GM12878 (cell line): Measurements from ENCODE around the gene ANKRD55. TPM values are rescaled to one million over a fixed set of nuclear protein-coding genes. Genes with fewer than 3 reads are reported as not detected.
A peak's percentile ranks its signal among the peaks of the same experiment; 100 is the strongest.

ENCODE experiments used
- ATAC-seq: fragments of 200-7000 bp; cut with Tn5 transposase; 3 replicates; pipeline ENCODE4 v1.9.1; 2020; ENCODE audit warnings: mild to moderate bottlenecking, moderate library complexity
- BruUV-seq: library from RNA; stranded (reverse); fragments of 400-500 nt; replicated peaks from 2 replicates; lab custom pipeline; 2021; lab: Mats Ljungman, UMichigan
- CTCF ChIA-PET: fragments of 300-600 bp; sonication (Branson Sonifier 250); formaldehyde crosslinking; extraction: SDS; loops from one replicate; lab custom pipeline; 2021; ENCODE audit warnings: inconsistent platforms; lab: Yijun Ruan, JAX
- POLR2A ChIA-PET: fragments of 350-600 bp; formaldehyde crosslinking; extraction: SDS; loops from one replicate; lab custom pipeline; 2021; ENCODE audit warnings: inconsistent platforms; lab: Charles Lee
- RAD21 ChIA-PET: fragments of 300-600 bp; sonication (Branson Sonifier 250); formaldehyde crosslinking; loops from one replicate; lab custom pipeline; 2023; ENCODE audit warnings: antibody characterized with exemption; ENCODE audit not compliant: unreplicated experiment; lab: Charles Lee
- SMC1A ChIA-PET: fragments of 300-600 bp; sonication (Branson Sonifier 250); formaldehyde crosslinking; loops from one replicate; lab custom pipeline; 2023; ENCODE audit not compliant: unreplicated experiment, uncharacterized antibody; lab: Charles Lee
- DNase-seq: peaks from one replicate; pipeline ENCODE4 v3.0.0-alpha.2; 2011; ENCODE audit warnings: low read depth, low spot score
- FAIRE-seq: peaks from 3 replicates; lab custom pipeline; 2011; peaks lifted over from hg19 to GRCh38; lab: Jason Lieb, UNC
- H2AFZ ChIP-seq: 2 replicates; pipeline ENCODE4 v1.6.0; 2011; ENCODE audit warnings: low read depth, low read length, control low read depth; ENCODE audit not compliant: control insufficient read depth
- H3K27ac ChIP-seq: 2 replicates; pipeline ENCODE4 v1.5.1; 2011; ENCODE audit warnings: control low read depth; ENCODE audit not compliant: control insufficient read depth, insufficient read depth
- H3K27me3 ChIP-seq, 2 experiments: replicated peaks in 1 of 2; 2 replicates each; pipeline versions ENCODE4 v1.6.0 to v1.6.1; 2011; ENCODE audit warnings: low read length in 1 of 2; ENCODE audit not compliant: control insufficient read depth in 2 of 2, insufficient read depth in 2 of 2
- H3K36me3 ChIP-seq, 2 experiments: 2 replicates each; pipeline ENCODE4 v1.5.1; 2011; ENCODE audit warnings: low read length in 1 of 2; ENCODE audit not compliant: control insufficient read depth in 2 of 2, insufficient read depth in 2 of 2
- H3K4me1 ChIP-seq: 2 replicates; pipeline ENCODE4 v1.6.1; 2011; ENCODE audit warnings: mild to moderate bottlenecking, low read length, moderate library complexity, mixed read lengths; ENCODE audit not compliant: control insufficient read depth, insufficient read depth
- H3K4me2 ChIP-seq: 2 replicates; pipeline ENCODE4 v1.6.0; 2011; ENCODE audit warnings: control low read depth; ENCODE audit not compliant: control insufficient read depth, insufficient read depth
- H3K4me3 ChIP-seq: fragments of 200-600 bp; sonication (generic); 2 replicates; pipeline ENCODE4 v1.5.1; 2016
- H3K79me2 ChIP-seq: 2 replicates; pipeline ENCODE4 v1.6.0; 2011; ENCODE audit warnings: low read length; ENCODE audit not compliant: control insufficient read depth, insufficient read depth
- H3K9ac ChIP-seq: 2 replicates; pipeline ENCODE4 v1.8.0; 2011; ENCODE audit warnings: low read length, control low read depth, mixed read lengths; ENCODE audit not compliant: control insufficient read depth, insufficient read depth
- H3K9me3 ChIP-seq: replicated peaks from 3 replicates; pipeline ENCODE4 v1.5.1; 2011; ENCODE audit warnings: mild to moderate bottlenecking, low read length; ENCODE audit not compliant: control insufficient read depth, insufficient read depth
- H4K20me1 ChIP-seq: 2 replicates; pipeline ENCODE4 v1.6.0; 2011; ENCODE audit not compliant: control insufficient read depth, insufficient read depth
- RAD21 ChIP-seq: IDR thresholded peaks from 2 replicates; pipeline ENCODE4 v1.6.1; 2011; ENCODE audit warnings: mild to moderate bottlenecking, low read depth, low read length, moderate library complexity; ENCODE audit not compliant: insufficient read depth
- RFX5 ChIP-seq: IDR thresholded peaks from 2 replicates; pipeline ENCODE4 v1.6.1; 2011; ENCODE audit warnings: low read depth, low read length, improper control_type of control experiment
- SMC3 ChIP-seq: IDR thresholded peaks from 2 replicates; pipeline ENCODE4 v1.6.1; 2011; ENCODE audit warnings: low read length, improper control_type of control experiment, borderline replicate concordance
- WGBS: methylation state at CpG from one replicate; pipeline ENCODE4 v1.1.6; 2016; ENCODE audit warnings: low lambda C conversion rate; ENCODE audit not compliant: insufficient replicate concordance, insufficient coverage; ENCODE audit errors: missing lambda C conversion rate; 5-methylcytosine and 5-hydroxymethylcytosine counted together
- in situ Hi-C: fragments of 300-500 bp; cut with MboI; formaldehyde crosslinking; loops from 9 replicates; pipeline ENCODE4 v1.14.3; 2018; ENCODE audit warnings: mixed read lengths
- intact Hi-C: fragments of 100-400 bp; cut with micrococcal nuclease; formaldehyde crosslinking; loops from one replicate; pipeline ENCODE4 v1.14.2; 2022; ENCODE audit not compliant: unreplicated experiment
- polyA plus RNA-seq, 11 experiments: library from polyadenylated mRNA; depleted of rRNA in 4 of 11; unstranded in 6 of 11; stranded (reverse) in 5 of 11; fragments of >200 nt; fragmentation: Nextera tagmentation in 4 of 11; fragmentation: Illumina TruSeq in 1 of 11; extraction: Ambion mirVana in 4 of 11; extraction: Trizol in 1 of 11; gene quantifications; 1 replicate in 1 of 11; 2 replicates in 10 of 11; pipeline versions ENCODE4 v1.2.1 to v1.2.3, GENCODE V29; 2011 to 2016; ENCODE audit warnings: inconsistent platforms in 2 of 11, missing spikeins in 2 of 11, low read depth in 1 of 11
- total RNA-seq, 4 experiments: library from RNA; depleted of rRNA in 3 of 4; stranded (reverse); fragments of >200 nt in 3 of 4; fragmentation: Illumina TruSeq in 1 of 4; extraction: Trizol in 1 of 4; gene quantifications; 2 replicates each; pipeline versions ENCODE4 v1.2.1 to v1.2.3, GENCODE V29; 2013 to 2021
- TF ChIP-seq, protein P1 (sequence below): fragments of 450-650 bp; IDR thresholded peaks from 2 replicates; pipeline ENCODE4 v1.6.1; 2016; ENCODE audit warnings: mild to moderate bottlenecking
- TF ChIP-seq, protein P2 (sequence below): fragments of 450-650 bp; IDR thresholded peaks from 2 replicates; pipeline ENCODE4 v1.6.1; 2016; ENCODE audit warnings: mild to moderate bottlenecking
- TF ChIP-seq, protein P3 (sequence below): IDR thresholded peaks from 2 replicates; pipeline ENCODE4 v1.6.1; 2012; ENCODE audit warnings: improper control_type of control experiment, low read depth, low read length; ENCODE audit not compliant: insufficient replicate concordance
- TF ChIP-seq, protein P4 (sequence below), 3 experiments: IDR thresholded peaks in 2 of 3; conservative IDR thresholded peaks in 1 of 3; 2 replicates each; pipeline ENCODE4 v1.5.1; 2011; ENCODE audit warnings: low read depth in 3 of 3, low read length in 3 of 3, mild to moderate bottlenecking in 3 of 3, control low read depth in 2 of 3, moderate library complexity in 2 of 3, inconsistent platforms in 1 of 3, mixed read lengths in 1 of 3; ENCODE audit not compliant: control insufficient read depth in 2 of 3, insufficient read depth in 1 of 3; ENCODE audit errors: extremely low read depth in 1 of 3

The ANKRD55 gene
- total and polyA plus RNA-seq, 10 of the 15 experiments (the other 5 are each of a cell fraction or from before 2014, with no cell fraction given), result 0.04 TPM; not detected in 9

DNA sequence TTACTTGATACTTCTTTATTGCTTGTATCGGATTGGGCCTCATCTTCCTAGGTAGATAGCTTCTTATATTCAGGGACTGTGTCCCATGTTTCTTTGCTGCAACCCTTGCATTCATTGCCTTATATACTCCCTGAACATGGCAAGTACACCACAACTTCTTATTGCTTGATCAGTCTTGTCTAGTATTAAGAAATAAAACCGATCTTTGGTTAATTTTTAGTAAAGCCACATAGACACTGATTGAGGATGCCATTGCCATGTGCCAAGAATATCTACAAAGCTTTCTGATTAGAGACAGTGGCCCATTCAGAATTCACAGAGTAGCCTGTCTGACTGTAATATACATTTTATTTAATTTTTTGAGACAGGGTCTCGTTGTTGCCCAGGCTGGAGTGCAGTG is 34.7 kb upstream of the ANKRD55 start (continued):
- TF ChIP-seq, protein P1, sequence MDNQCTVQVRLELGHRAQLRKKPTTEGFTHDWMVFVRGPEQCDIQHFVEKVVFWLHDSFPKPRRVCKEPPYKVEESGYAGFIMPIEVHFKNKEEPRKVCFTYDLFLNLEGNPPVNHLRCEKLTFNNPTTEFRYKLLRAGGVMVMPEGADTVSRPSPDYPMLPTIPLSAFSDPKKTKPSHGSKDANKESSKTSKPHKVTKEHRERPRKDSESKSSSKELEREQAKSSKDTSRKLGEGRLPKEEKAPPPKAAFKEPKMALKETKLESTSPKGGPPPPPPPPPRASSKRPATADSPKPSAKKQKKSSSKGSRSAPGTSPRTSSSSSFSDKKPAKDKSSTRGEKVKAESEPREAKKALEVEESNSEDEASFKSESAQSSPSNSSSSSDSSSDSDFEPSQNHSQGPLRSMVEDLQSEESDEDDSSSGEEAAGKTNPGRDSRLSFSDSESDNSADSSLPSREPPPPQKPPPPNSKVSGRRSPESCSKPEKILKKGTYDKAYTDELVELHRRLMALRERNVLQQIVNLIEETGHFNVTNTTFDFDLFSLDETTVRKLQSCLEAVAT, result no peak
- TF ChIP-seq, protein P2, sequence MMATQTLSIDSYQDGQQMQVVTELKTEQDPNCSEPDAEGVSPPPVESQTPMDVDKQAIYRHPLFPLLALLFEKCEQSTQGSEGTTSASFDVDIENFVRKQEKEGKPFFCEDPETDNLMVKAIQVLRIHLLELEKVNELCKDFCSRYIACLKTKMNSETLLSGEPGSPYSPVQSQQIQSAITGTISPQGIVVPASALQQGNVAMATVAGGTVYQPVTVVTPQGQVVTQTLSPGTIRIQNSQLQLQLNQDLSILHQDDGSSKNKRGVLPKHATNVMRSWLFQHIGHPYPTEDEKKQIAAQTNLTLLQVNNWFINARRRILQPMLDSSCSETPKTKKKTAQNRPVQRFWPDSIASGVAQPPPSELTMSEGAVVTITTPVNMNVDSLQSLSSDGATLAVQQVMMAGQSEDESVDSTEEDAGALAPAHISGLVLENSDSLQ, result no peak
- TF ChIP-seq RFX5, result no peak

DNA sequence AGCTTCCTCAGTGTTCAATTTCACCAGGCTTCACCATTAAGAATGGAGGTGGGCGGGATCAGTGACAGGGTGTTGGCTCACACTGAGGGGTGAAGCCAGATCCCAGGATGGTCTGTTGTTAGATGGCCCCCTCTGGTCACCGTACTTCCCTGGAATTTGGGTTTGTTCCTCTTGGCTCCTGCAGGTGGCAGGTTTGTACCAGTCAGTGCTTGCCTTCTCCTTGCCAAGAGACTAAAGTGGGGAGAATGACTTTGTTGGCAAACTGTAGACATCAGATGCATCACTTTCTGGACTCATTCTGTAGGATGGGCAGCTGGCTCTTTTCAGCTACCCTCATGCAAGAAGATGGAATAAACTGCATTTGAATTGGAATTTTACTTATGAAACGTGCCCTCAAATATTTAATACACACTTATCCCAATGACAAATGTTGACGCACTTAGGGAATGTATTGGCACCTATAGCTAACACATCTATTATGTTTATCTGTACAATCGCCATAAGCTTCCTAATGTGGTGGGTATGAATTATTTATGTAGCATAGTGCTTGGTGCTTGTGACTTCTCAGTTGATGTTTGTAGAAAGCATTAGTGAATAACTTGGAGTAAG is 31.4 kb upstream of the ANKRD55 start:
- Histone ChIP-seq H4K20me1 (no peaks in the 10 kb centered on the region), H3K4me1 (no peaks in the 10 kb centered on the region), H3K9ac (no peak overlapping the region), H3K79me2 (no peaks in the 10 kb centered on the region), H3K9me3 (no peaks in the 10 kb centered on the region; the same call in 2 of the 3 replicates), H3K27me3 (no peaks in the 10 kb centered on the region; a peak in 1 of 4 replicates), H3K4me3 (no peak overlapping the region), H3K36me3 (no peaks in the 10 kb centered on the region), H3K27ac (no peak overlapping the region), H3K4me2 (no peak overlapping the region), H2AFZ (no peak overlapping the region)
- in situ Hi-C loops, result loop anchor here (5.0 kb wide), 1 partner anchor 873 kb away; no protein-coding TSS in a partner anchor
- CTCF ChIA-PET, result interaction anchor here (0.6 to 12.9 kb wide), 18 partner anchors 9 to 1013 kb away, joined by 3 to 296 read pairs (median 3); no protein-coding TSS in a partner anchor
- TF ChIP-seq RAD21 (peak; percentile 74), SMC3 (peak; percentile 52)
- TF ChIP-seq, protein P3, sequence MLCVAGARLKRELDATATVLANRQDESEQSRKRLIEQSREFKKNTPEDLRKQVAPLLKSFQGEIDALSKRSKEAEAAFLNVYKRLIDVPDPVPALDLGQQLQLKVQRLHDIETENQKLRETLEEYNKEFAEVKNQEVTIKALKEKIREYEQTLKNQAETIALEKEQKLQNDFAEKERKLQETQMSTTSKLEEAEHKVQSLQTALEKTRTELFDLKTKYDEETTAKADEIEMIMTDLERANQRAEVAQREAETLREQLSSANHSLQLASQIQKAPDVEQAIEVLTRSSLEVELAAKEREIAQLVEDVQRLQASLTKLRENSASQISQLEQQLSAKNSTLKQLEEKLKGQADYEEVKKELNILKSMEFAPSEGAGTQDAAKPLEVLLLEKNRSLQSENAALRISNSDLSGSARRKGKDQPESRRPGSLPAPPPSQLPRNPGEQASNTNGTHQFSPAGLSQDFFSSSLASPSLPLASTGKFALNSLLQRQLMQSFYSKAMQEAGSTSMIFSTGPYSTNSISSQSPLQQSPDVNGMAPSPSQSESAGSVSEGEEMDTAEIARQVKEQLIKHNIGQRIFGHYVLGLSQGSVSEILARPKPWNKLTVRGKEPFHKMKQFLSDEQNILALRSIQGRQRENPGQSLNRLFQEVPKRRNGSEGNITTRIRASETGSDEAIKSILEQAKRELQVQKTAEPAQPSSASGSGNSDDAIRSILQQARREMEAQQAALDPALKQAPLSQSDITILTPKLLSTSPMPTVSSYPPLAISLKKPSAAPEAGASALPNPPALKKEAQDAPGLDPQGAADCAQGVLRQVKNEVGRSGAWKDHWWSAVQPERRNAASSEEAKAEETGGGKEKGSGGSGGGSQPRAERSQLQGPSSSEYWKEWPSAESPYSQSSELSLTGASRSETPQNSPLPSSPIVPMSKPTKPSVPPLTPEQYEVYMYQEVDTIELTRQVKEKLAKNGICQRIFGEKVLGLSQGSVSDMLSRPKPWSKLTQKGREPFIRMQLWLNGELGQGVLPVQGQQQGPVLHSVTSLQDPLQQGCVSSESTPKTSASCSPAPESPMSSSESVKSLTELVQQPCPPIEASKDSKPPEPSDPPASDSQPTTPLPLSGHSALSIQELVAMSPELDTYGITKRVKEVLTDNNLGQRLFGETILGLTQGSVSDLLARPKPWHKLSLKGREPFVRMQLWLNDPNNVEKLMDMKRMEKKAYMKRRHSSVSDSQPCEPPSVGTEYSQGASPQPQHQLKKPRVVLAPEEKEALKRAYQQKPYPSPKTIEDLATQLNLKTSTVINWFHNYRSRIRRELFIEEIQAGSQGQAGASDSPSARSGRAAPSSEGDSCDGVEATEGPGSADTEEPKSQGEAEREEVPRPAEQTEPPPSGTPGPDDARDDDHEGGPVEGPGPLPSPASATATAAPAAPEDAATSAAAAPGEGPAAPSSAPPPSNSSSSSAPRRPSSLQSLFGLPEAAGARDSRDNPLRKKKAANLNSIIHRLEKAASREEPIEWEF, result no peak
- TF ChIP-seq, protein P4, sequence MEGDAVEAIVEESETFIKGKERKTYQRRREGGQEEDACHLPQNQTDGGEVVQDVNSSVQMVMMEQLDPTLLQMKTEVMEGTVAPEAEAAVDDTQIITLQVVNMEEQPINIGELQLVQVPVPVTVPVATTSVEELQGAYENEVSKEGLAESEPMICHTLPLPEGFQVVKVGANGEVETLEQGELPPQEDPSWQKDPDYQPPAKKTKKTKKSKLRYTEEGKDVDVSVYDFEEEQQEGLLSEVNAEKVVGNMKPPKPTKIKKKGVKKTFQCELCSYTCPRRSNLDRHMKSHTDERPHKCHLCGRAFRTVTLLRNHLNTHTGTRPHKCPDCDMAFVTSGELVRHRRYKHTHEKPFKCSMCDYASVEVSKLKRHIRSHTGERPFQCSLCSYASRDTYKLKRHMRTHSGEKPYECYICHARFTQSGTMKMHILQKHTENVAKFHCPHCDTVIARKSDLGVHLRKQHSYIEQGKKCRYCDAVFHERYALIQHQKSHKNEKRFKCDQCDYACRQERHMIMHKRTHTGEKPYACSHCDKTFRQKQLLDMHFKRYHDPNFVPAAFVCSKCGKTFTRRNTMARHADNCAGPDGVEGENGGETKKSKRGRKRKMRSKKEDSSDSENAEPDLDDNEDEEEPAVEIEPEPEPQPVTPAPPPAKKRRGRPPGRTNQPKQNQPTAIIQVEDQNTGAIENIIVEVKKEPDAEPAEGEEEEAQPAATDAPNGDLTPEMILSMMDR (IDR thresholded peaks at IDR 0.05 in 2 of 3, conservative IDR thresholded peaks at IDR 0.05 in 1 of 3; ENCODE audit: control insufficient read depth in 2 of 3, extremely low read depth in 1 of 3, insufficient read depth in 1 of 3, low read depth in 3 of 3, low read length in 3 of 3), result peak; percentile 47 to 71 (median 66)
- intact Hi-C loops, result loop anchor here (10.0 kb wide), 2 partner anchors 280 to 1090 kb away; partner anchors contain the start of gene CDC20B
- DNase-seq (no peak), FAIRE-seq (no peak), ATAC-seq (peak; percentile 72)
- SMC1A ChIA-PET, result interaction anchor here (0.6 to 3.5 kb wide), 17 partner anchors 9 to 646 kb away, joined by 3 to 23 read pairs (median 3); no protein-coding TSS in a partner anchor
- 21% methylated on average over 5 of the region's 5 CpGs for WGBS
- RAD21 ChIA-PET, result interaction anchor here (0.6 to 1.6 kb wide), 4 partner anchors 52 to 831 kb away, joined by 3 to 10 read pairs (median 4); no protein-coding TSS in a partner anchor
- POLR2A ChIA-PET, result no interaction called here
- BruUV-seq, result no TSS peak
